HepG2 (cell line): ENCODE measurements around the gene DSCAML1. TPM values are rescaled to one million over a fixed set of nuclear protein-coding genes. Genes with fewer than 3 reads are reported as not detected.

ENCODE experiments used
- ATAC-seq: fragments of 200-7000 bp; cut with Tn5 transposase; 3 replicates; pipeline ENCODE4 v1.9.1; 2020; ENCODE audit warnings: mild to moderate bottlenecking, moderate library complexity
- BruUV-seq: library from RNA; stranded (reverse); fragments of 400-500 nt; replicated peaks from 2 replicates; lab custom pipeline; 2021; lab: Mats Ljungman, UMichigan
- CTCF ChIA-PET: fragments of 300-600 bp; formaldehyde crosslinking; extraction: SDS; loops from one replicate; lab custom pipeline; 2021; ENCODE audit warnings: low total read pairs, inconsistent platforms, low intra/inter-chr PET ratio; lab: Yijun Ruan, JAX
- POLR2A ChIA-PET: fragments of 350-600 bp; sonication (Branson Sonifier 250); formaldehyde crosslinking; loops from one replicate; lab custom pipeline; 2020; ENCODE audit warnings: antibody characterized with exemption, inconsistent platforms; lab: Yijun Ruan, JAX
- DNase-seq: peaks from one replicate; pipeline ENCODE4 v3.0.0-alpha.2; 2015; ENCODE audit warnings: low spot score
- FAIRE-seq: peaks from 3 replicates; lab custom pipeline; 2011; peaks lifted over from hg19 to GRCh38; lab: Jason Lieb, UNC
- H2AFZ ChIP-seq: one replicate; pipeline ENCODE4 v1.6.1; 2011; ENCODE audit warnings: low read length, inconsistent platforms
- H3K27ac ChIP-seq: fragments of 300-600 bp; 3 replicates; pipeline ENCODE4 v1.8.0; 2011; ENCODE audit warnings: mixed run types, mild to moderate bottlenecking, mixed read lengths, low read length, inconsistent platforms; ENCODE audit not compliant: insufficient read depth; ENCODE audit errors: extremely low read length
- H3K27me3 ChIP-seq, 2 experiments: fragments of 200-600 bp in 1 of 2; 2 replicates in 1 of 2; 3 replicates in 1 of 2; pipeline versions ENCODE4 v1.6.0 to v1.8.0; 2011; ENCODE audit warnings: low read length in 2 of 2, mild to moderate bottlenecking in 2 of 2, moderate library complexity in 2 of 2, inconsistent platforms in 1 of 2; ENCODE audit not compliant: insufficient read depth in 2 of 2, control insufficient read depth in 1 of 2
- H3K36me3 ChIP-seq, 2 experiments: fragments of 200-600 bp in 1 of 2; replicated peaks in 1 of 2; 2 replicates in 1 of 2; 3 replicates in 1 of 2; pipeline versions ENCODE4 v1.5.1 to v1.8.0; 2011; ENCODE audit warnings: low read length in 2 of 2, inconsistent platforms in 1 of 2; ENCODE audit not compliant: insufficient read depth in 2 of 2, control insufficient read depth in 1 of 2
- H3K4me1 ChIP-seq: 2 replicates; pipeline ENCODE4 v1.5.1; 2012; ENCODE audit warnings: low read length, inconsistent platforms; ENCODE audit not compliant: insufficient read depth
- H3K4me2 ChIP-seq: 2 replicates; pipeline ENCODE4 v1.6.0; 2011; ENCODE audit warnings: low read depth, low read length, inconsistent platforms
- H3K4me3 ChIP-seq, 3 experiments: fragments of 200-600 bp in 1 of 3; sonication (generic), shearing (Covaris generic) in 1 of 3; replicated peaks in 1 of 3; 2 replicates each; pipeline ENCODE4 v1.5.1; 2011 to 2016; ENCODE audit warnings: low read length in 3 of 3, inconsistent platforms in 2 of 3, low read depth in 2 of 3, mild to moderate bottlenecking in 2 of 3, control low read depth in 1 of 3, mixed read lengths in 1 of 3; ENCODE audit not compliant: insufficient read depth in 1 of 3
- H3K79me2 ChIP-seq: one replicate; pipeline ENCODE4 v1.6.1; 2011; ENCODE audit warnings: low read length, inconsistent platforms; ENCODE audit not compliant: insufficient read depth
- H3K9ac ChIP-seq: 2 replicates; pipeline ENCODE4 v1.6.0; 2011; ENCODE audit warnings: mild to moderate bottlenecking, low read depth, low read length, inconsistent platforms; ENCODE audit not compliant: insufficient read depth
- H3K9me3 ChIP-seq: 2 replicates; pipeline ENCODE4 v1.5.1; 2012; ENCODE audit warnings: mild to moderate bottlenecking, low read length
- H4K20me1 ChIP-seq: 2 replicates; pipeline ENCODE4 v1.6.0; 2011; ENCODE audit warnings: inconsistent platforms, mild to moderate bottlenecking, low read length, moderate library complexity; ENCODE audit not compliant: insufficient read depth
- ARHGAP35 ChIP-seq: sonication (generic); formaldehyde crosslinking; IDR thresholded peaks from 2 replicates; pipeline ENCODE4 v1.9.0; 2022; ENCODE audit warnings: mild to moderate bottlenecking, inconsistent platforms, moderate library complexity, missing genetic modification reagents, borderline replicate concordance
- GATAD1 ChIP-seq: IDR thresholded peaks from 2 replicates; pipeline ENCODE4 v1.6.1; 2016; ENCODE audit warnings: missing genetic modification reagents, missing compliant biosample characterization
- RXRB ChIP-seq: IDR thresholded peaks from 2 replicates; pipeline ENCODE4 v1.6.1; 2016; ENCODE audit warnings: borderline replicate concordance, missing genetic modification reagents, missing compliant biosample characterization
- SIN3B ChIP-seq: fragments of 150-350 bp; IDR thresholded peaks from 2 replicates; pipeline ENCODE4 v1.6.1; 2014; ENCODE audit warnings: low read length
- STAG1 ChIP-seq: sonication (generic); formaldehyde crosslinking; IDR thresholded peaks from 2 replicates; pipeline ENCODE4 v1.4.0; 2020; ENCODE audit warnings: missing genetic modification reagents
- ZFP36L1 ChIP-seq: sonication (generic); formaldehyde crosslinking; IDR thresholded peaks from 2 replicates; pipeline ENCODE4 v1.8.0; 2022; ENCODE audit warnings: mild to moderate bottlenecking, missing genetic modification reagents, moderate library complexity
- ZNF34 ChIP-seq: sonication (generic); formaldehyde crosslinking; IDR thresholded peaks from 2 replicates; pipeline ENCODE4 v1.4.0; 2020; ENCODE audit warnings: mild to moderate bottlenecking, missing genetic modification reagents, borderline replicate concordance
- ZNF75D ChIP-seq: sonication (generic); formaldehyde crosslinking; IDR thresholded peaks from 2 replicates; pipeline ENCODE4 v1.8.1; 2023; ENCODE audit warnings: missing genetic modification reagents, mild to moderate bottlenecking, borderline replicate concordance
- ZNF775 ChIP-seq: sonication (generic); formaldehyde crosslinking; IDR thresholded peaks from 2 replicates; pipeline ENCODE4 v1.4.0; 2020; ENCODE audit warnings: missing genetic modification reagents, mild to moderate bottlenecking, moderate library complexity, borderline replicate concordance
- in situ Hi-C: cut with HindIII; loops from 2 replicates; pipeline ENCODE4 v1.10.0; 2017; ENCODE audit warnings: low pct_unique_long_range_greater_than_20kb; ENCODE audit not compliant: extremely low pct_ligation_motif_present
- intact Hi-C: fragments of 100-400 bp; cut with micrococcal nuclease; formaldehyde crosslinking; loops from one replicate; pipeline ENCODE4 v1.10.0; 2022; ENCODE audit not compliant: unreplicated experiment
- polyA plus RNA-seq, 8 experiments: library from polyadenylated mRNA; depleted of rRNA in 3 of 8; stranded (reverse) in 7 of 8; unstranded in 1 of 8; fragments of >200 nt; fragmentation: Illumina TruSeq in 4 of 8; extraction: Trizol in 4 of 8; gene quantifications; 2 replicates each; pipeline versions ENCODE4 v1.2.1 to v1.2.3, GENCODE V29; 2011 to 2016; ENCODE audit warnings: low read depth in 4 of 8, missing spikeins in 1 of 8, mixed read lengths in 1 of 8; ENCODE audit not compliant: insufficient read depth in 1 of 8
- total RNA-seq, 5 experiments: library from RNA; depleted of rRNA; stranded (reverse); fragments of >200 nt; fragmentation: Illumina TruSeq; extraction: Trizol; gene quantifications; 2 replicates each; pipeline ENCODE4 v1.2.3, GENCODE V29; 2016; ENCODE audit warnings: low read depth in 1 of 5
- TF ChIP-seq, protein P1 (sequence below): sonication (generic); formaldehyde crosslinking; IDR thresholded peaks from 2 replicates; pipeline ENCODE4 v1.5.0; 2020; ENCODE audit warnings: mild to moderate bottlenecking, missing genetic modification reagents, moderate library complexity

The DSCAML1 gene
- total and polyA plus RNA-seq, 2 of the 13 experiments (the other 11 are each of a cell fraction or from before 2014, with no cell fraction given), result 0.29 to 0.40 TPM

DNA sequence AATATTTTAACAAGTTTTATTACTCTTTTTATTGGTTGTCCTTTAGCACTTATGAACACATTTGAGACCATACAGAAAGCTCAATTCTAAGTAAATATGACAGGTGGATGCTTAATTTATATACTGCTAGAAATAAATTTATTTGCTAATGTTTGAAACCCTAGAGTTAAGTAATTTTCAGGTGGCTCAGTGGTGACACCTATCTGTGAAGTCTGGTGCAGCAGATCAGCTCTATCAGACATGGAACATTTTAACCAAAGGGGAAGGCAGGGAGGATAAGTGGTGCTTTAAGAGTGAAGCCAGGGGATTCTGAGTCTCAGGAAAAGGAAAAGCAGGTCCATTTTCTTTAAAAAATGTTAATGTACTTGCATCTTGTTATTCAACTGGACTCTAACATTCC lies 175.8 kb downstream of the DSCAML1 start:
- no peak for FAIRE-seq
- ChIA-PET POLR2A (no interaction called here), CTCF (interaction anchor here (0.7 to 1.3 kb wide), 2 partner anchors 178 to 196 kb away, joined by 3 to 4 read pairs; no protein-coding TSS in a partner anchor)
- DNase-seq, result no peak
- Histone ChIP-seq H2AFZ (no peak overlapping the region), H3K36me3 (no peaks in the 10 kb centered on the region), H3K9me3 (peaks cover 14% of the 10 kb centered on the region), H3K4me2 (no peak overlapping the region), H3K9ac (no peak overlapping the region), H4K20me1 (no peaks in the 10 kb centered on the region), H3K4me1 (no peaks in the 10 kb centered on the region), H3K27ac (no peak overlapping the region), H3K79me2 (no peaks in the 10 kb centered on the region), H3K27me3 (no peaks in the 10 kb centered on the region), H3K4me3 (no peak overlapping the region)
- BruUV-seq, result no TSS peak
- in situ Hi-C loops, result no loop called here
- ATAC-seq, result no peak
- intact Hi-C loops, result no loop called here
- TF ChIP-seq GATAD1, result no peak
- no peak for TF ChIP-seq ZFP36L1 (CRISPR knock-in tag)
- no peak for TF ChIP-seq ZNF75D (CRISPR knock-in tag)
- TF ChIP-seq, protein P1, sequence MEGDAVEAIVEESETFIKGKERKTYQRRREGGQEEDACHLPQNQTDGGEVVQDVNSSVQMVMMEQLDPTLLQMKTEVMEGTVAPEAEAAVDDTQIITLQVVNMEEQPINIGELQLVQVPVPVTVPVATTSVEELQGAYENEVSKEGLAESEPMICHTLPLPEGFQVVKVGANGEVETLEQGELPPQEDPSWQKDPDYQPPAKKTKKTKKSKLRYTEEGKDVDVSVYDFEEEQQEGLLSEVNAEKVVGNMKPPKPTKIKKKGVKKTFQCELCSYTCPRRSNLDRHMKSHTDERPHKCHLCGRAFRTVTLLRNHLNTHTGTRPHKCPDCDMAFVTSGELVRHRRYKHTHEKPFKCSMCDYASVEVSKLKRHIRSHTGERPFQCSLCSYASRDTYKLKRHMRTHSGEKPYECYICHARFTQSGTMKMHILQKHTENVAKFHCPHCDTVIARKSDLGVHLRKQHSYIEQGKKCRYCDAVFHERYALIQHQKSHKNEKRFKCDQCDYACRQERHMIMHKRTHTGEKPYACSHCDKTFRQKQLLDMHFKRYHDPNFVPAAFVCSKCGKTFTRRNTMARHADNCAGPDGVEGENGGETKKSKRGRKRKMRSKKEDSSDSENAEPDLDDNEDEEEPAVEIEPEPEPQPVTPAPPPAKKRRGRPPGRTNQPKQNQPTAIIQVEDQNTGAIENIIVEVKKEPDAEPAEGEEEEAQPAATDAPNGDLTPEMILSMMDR (CRISPR knock-in tag), result peak; percentile 49
- TF ChIP-seq RXRB (CRISPR knock-in tag), result no peak
- no peak for TF ChIP-seq ZNF775 (CRISPR knock-in tag)
- TF ChIP-seq STAG1 (CRISPR knock-in tag), result 0 out of 2 replicates have a peak, but pooled peaks have one; percentile 15
- no peak for TF ChIP-seq SIN3B
- no peak for TF ChIP-seq ARHGAP35 (CRISPR knock-in tag)
- TF ChIP-seq ZNF34 (CRISPR knock-in tag), result no peak
